Measurements from ENCODE around the gene NUDT22. TPM values are rescaled to one million over a fixed set of nuclear protein-coding genes. Genes with fewer than 3 reads are reported as not detected.

Gene NUDT22
- total RNA-seq, 1 experiment from 2014 or later, result 89.8 TPM

DNA sequence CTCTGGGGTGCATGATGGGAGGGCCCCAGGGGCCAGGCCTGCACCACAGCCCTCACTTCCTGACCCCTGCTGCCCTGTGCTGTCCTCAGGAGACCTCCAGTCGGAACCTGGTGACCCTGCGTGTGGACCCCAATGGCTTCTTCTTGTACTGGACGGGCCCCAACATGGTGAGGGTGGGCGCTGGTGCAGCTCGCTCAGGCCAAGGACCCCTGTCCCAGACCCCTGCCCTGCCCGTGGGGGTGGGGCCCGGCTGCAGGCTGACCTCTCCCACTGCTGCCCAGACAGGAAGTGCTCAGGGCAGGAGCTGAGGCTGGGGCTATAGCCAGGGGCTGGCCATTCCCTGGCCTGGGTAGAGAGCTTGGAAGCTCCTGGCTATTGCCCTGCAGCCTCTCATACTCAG is 28.3 kb downstream of the NUDT22 start:
- no peak for DNase-seq (ENCODE audit: low read depth)

DNA sequence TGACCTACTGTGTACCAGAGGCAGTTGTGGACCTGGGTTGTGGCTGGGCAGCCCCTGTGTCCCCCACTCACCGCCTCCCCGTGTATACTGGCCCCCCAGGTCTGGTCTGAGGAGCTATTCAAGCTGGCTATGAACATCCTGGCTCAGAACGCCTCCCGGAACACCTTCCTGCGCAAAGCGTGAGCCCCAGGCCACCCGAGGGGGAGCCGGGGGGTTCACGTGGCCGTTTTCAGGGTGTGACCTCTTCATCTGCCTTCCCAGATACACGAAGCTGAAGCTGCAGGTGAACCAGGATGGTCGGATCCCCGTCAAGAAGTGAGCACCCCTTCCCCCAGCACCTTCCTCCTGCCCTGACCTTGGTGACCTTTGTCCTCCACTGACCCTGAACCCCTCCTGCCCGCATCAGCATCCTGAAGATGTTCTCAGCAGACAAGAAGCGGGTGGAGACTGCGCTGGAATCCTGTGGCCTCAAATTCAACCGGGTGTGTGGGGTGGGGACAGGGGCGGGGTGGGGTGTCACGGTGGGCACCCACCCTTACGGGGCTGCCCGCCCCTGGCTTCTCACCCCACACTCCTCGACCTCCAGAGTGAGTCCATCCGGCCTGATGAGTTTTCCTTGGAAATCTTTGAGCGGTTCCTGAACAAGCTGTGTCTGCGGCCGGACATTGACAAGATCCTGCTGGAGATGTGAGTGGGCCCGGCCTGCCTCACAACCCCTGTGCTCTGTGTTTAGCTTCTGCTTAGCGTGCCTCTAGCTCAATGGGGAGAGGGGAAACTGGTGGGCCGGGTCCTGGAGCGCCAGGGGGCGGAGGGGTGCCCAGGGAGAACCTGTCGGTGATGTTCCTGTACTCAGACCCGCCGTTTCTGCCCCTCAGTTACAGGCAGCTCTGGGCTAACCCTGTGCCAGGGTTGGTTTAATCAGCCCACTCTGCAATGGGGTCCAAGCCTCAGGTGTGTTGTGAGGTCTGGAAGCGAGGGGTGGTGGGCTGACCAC is 29.4 kb downstream of the NUDT22 start:
- DNase-seq (ENCODE audit: low read depth), result no peak

DNA sequence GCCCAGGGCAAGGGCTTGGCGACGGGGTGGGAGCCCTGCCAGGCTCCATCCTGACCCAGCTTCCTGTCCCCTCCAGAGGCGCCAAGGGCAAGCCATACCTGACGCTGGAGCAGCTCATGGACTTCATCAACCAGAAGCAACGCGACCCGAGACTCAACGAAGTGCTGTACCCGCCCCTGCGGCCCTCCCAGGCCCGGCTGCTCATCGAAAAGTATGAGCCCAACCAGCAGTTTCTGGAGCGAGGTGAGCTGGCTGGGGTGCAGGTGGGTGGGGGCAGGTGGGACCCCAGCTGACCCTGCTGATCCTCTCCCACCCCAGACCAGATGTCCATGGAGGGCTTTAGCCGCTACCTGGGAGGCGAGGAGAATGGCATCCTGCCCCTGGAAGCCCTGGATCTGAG is 30.2 kb downstream of the NUDT22 start:
- DNase-seq (ENCODE audit: low read depth), result no peak

DNA sequence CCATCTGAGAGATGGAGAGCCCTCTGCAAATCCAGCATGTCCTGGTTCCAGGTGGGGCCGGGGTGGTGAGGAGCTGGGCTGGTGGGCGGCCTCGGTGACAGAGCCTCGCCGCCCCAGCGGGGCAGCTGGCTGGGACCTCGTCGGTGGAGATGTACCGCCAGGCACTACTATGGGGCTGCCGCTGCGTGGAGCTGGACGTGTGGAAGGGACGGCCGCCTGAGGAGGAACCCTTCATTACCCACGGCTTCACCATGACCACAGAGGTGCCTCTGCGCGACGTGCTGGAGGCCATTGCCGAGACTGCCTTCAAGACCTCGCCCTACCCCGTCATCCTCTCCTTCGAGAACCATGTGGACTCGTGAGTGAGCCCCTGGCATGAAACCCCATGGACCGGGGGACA is 32.3 kb downstream of the NUDT22 start:
- no peak for DNase-seq (ENCODE audit: low read depth)

DNA sequence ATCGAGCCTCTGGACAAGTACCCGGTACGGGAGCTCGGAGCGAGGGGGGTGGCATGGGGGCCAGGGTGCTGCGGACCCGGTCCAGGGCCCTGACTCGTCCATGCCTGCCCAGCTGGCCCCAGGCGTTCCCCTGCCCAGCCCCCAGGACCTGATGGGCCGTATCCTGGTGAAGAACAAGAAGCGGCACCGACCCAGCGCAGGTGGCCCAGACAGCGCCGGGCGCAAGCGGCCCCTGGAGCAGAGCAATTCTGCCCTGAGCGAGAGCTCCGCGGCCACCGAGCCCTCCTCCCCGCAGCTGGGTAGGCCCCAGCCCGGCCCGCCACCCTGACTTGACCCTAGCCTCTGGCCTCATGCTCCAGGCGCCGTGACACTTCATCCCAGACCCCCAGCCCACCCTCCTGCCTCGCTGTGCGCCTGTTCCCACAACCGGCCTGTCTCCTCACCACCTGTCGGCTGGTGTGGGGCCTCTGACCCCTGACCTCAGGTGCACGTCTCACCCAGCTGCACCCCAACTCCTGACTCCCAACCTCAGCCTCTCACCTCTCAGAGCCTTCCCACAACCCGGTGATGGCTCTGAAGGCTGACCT is 33.0 kb downstream of the NUDT22 start:
- DNase-seq (ENCODE audit: low read depth), result no peak

DNA sequence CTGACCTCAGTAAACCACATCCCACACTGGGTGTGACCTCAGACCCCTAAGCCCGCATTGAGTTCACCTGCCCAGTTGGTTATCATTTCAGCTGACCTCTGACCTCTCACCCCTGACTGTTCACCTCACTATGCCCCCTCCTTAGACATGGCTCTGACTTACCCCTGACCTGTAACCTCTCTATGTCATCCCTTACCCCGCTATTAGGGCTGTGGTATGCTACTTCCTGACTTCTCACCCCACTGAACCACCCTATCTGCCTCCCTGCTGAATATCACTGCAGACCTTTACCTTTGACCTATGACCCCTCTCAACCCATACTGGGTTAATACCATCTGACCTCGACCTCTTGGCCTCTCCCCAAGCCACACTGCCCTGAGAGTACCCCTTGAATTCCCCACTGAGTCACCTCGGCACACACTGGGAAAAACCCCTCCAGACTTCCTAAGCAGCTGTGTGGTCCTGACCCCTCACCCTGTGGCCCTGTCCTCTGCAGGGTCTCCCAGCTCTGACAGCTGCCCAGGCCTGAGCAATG is 33.5 kb downstream of the NUDT22 start:
- peak; percentile 17 for DNase-seq (ENCODE audit: low read depth)

DNA sequence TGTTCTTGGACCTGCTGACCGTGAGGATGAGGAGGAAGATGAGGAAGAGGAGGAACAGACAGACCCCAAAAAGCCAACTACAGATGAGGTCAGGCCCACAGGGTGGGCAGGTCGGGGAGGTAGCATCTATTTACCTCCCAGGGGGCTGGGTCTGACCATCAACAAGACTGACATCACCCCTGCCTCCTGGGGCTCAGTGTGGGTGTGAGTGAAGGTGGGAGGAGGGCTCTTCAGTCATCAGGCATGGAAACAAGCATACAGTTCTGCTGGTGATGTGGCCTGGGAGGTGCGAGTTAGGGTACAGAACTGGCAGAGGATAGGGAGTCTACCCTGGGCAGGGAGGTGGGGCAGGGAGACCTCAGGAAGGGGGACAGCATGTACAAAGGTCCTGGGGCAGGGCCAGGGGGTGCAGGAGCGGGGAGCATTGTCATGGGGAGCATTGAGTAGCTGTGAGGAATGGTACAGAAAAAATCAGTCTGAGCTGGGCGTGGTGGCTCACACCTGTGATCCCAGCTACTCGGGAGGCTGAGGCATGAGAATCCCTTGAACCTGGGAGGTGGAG is 34.2 kb downstream of the NUDT22 start:
- DNase-seq (ENCODE audit: low read depth), result no peak

DNA sequence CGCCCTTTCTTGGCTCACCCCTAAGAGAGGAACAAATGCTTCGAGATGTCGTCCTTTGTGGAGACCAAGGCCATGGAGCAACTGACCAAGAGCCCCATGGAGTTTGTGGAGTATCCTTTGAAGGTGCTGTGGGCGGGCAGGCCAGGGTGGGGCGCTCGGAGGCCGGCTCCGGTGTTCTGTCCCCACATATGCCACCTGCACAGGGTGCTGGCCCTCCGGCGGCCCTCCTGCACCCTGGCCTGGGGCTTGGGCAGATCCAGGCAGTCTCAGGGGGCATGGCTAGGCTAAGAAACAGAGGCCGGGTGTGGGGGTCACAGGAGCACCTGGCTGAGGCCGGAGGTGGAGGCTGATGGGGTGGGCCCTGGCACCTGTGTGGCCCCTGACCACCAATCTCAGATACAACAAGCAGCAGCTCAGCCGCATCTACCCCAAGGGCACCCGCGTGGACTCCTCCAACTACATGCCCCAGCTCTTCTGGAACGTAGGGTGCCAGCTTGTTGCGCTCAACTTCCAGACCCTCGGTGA is 35.5 kb downstream of the NUDT22 start:
- DNase-seq (ENCODE audit: low read depth), result no peak

DNA sequence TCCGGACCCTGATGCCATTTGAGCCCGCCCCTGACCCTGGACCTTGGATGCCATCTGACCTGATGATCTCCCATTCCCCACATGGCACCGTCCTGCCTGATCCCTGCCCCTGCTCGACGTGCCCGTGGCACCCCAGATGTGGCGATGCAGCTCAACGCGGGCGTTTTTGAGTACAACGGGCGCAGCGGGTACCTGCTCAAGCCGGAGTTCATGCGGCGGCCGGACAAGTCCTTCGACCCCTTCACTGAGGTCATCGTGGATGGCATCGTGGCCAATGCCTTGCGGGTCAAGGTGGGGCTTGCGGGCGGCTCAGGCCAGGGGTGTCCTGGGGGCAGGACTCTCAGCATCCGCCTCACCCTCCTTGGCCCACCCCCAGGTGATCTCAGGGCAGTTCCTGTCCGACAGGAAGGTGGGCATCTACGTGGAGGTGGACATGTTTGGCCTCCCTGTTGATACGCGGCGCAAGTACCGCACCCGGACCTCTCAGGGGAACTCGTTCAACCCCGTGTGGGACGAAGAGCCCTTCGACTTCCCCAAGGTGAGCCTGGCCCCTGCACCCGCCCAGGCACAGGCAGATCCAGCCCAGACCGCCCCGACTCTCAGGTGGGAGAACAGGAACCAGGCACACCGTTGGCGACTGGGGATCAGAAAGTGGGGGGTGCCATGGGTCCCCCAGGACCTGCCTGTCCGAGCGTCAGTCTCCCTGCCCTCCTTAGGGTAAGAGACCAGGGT is 36.4 kb downstream of the NUDT22 start:
- no peak for DNase-seq (ENCODE audit: low read depth)

DNA sequence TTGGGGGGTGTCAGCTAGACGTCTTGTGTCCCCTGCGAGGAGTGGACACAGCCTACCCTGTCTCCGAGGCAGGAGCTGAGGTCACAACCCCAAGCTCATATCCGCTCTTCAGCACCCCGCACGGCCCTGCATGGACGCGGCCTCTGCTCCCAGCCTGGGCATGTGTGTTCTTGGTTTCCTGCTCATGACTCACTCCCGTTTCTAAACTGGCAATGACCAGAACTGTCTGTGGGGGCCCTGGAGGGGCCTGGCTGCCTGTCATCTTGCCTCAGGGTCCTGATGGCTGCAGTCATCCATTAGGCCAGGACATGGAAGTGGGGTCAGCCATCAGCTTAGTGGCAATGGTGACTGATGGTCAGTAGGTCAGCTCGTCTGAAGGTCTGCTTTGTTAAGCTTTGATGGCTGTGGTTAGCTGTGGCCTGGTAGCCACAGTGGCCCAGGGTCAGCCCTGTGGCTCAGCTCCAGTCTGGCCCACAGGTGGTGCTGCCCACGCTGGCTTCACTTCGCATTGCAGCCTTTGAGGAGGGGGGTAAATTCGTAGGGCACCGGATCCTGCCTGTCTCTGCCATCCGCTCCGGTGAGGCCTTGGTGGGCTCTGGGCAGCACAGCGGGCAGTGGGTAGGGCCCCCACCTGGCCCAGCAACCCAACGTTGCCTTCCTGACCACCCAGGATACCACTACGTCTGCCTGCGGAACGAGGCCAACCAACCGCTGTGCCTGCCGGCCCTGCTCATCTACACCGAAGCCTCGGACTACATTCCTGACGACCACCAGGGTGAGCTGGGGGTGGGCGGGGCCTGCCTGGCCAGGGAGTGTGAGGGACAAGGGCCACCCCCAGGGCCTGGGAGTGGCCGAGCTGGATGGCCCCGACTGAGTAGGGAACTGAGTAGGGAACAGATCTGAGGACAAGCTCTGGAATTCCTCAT is 37.2 kb downstream of the NUDT22 start:
- peak; percentile 54 for DNase-seq (ENCODE audit: low read depth)

DNA sequence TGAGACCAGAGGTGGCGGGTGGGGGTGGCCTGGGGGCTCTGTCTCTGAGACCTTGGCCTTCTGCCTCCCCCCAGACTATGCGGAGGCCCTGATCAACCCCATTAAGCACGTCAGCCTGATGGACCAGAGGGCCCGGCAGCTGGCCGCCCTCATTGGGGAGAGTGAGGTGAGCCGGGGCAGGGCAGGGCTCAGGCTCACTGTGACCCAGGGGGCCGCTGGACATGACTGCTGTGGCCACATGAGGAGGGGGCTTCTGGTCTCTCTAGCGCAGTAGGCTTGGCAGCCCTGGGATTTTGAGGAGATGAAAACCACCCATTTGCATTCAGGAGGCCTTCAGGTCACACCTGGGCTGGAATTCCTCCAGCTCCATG is 37.9 kb downstream of the NUDT22 start:
- DNase-seq (ENCODE audit: low read depth), result no peak

DNA sequence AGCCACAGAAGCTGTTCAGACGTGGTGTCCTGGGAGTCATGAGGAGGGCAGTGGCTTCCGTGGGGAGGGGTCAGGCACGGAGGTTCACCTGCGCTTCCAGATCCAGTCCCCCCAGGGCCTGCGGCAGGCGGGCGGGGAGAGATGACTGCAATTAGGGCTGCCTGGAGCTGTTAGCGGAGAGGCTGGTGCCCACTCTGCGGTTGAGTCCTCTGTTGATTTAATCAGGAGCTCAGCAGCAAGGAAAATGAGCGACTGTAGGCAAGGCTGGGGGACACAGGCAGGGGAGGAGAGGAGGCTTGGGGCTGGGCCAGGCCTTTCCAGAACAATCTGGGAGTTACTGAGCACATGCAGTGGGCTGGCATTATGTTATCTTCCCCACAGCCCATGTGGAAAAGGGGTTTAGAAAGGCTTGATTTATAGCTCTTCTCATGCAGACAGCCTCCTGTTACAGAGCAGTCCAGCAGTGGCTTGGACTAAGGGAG is 38.3 kb downstream of the NUDT22 start:
- DNase-seq (ENCODE audit: low read depth), result no peak

DNA sequence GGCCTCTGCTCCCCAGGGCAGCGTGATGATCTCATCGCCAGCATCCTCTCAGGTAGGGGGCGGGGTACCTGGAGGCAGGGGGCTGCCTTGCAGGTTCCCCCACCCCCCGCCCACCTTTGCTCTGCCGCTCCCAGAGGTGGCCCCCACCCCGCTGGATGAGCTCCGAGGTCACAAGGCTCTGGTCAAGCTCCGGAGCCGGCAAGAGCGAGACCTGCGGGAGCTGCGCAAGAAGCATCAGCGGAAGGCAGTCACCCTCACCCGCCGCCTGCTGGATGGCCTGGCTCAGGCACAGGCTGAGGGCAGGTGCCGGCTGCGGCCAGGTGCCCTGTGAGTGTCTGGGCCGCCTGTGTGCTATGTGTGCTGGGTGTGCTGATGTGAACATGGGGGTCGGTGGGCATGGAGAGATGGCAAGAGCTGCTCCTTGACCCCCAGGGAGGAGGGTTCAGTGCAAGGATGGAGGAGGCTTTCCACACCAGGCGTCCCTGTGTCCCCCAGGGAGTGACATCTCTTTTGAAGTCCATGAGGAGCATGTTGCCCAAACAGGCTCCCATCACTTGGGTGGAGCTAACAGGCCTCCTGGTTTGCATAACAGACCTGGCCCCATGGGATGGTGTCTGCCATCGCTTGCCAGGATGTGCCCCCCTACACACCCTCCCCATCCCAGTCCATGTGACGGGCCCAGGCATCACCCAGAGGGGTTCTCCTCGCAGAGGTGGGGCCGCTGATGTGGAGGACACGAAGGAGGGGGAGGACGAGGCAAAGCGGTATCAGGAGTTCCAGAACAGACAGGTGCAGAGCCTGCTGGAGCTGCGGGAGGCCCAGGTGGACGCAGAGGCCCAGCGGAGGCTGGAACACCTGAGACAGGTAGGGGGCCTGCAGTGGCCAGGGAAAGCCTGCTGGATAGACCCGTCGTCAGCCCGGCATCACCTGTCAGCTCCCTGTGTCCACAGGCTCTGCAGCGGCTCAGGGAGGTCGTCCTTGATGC is 39.4 kb downstream of the NUDT22 start:
- DNase-seq (ENCODE audit: low read depth), result no peak

DNA sequence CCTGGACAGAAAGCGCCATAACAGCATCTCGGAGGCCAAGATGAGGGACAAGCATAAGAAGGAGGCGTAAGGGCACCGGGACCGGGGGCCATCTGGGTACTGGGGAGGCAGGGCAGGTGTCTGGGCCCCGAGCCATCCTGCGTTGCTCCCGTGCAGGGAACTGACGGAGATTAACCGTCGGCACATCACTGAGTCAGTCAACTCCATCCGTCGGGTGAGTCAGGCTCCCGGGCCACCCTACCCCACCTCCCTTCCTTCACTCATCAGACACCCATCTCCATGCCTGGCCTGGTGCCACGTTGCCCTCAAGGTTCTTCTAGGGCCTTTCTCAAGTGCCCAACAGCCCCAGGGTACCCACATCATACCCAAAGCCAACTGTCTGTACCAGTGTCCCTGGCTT is 40.3 kb downstream of the NUDT22 start:
- peak; percentile 43 for DNase-seq (ENCODE audit: low read depth)

DNA sequence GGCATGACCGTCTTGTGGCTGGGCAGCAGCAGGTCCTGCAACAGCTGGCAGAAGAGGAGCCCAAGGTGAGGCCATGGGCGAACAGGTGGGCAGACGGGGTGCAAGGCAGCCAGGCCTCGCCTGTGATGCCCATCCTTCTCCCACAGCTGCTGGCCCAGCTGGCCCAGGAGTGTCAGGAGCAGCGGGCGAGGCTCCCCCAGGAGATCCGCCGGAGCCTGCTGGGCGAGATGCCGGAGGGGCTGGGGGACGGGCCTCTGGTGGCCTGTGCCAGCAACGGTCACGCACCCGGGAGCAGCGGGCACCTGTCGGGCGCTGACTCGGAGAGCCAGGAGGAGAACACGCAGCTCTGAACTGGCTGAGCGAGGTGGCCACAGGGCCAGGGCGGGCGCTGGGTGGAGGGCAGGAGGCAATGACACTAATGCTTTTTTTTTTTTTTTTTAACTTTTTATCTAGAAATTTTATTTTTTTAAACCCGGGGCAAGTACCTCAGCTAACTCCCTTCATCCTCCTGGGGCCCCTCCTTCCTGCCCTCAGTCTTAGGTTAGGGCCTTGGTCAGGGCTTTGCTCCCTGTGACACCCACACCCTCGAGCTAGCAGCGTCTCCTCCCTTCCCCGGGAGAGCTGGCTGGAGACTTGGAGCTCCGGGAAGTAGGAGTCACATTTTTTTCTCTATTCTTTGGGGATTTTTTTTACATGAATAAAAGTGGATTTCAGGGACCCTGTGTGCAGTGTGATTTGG is 41.3 kb downstream of the NUDT22 start:
- DNase-seq (ENCODE audit: low read depth), result peak; percentile 17

DNA sequence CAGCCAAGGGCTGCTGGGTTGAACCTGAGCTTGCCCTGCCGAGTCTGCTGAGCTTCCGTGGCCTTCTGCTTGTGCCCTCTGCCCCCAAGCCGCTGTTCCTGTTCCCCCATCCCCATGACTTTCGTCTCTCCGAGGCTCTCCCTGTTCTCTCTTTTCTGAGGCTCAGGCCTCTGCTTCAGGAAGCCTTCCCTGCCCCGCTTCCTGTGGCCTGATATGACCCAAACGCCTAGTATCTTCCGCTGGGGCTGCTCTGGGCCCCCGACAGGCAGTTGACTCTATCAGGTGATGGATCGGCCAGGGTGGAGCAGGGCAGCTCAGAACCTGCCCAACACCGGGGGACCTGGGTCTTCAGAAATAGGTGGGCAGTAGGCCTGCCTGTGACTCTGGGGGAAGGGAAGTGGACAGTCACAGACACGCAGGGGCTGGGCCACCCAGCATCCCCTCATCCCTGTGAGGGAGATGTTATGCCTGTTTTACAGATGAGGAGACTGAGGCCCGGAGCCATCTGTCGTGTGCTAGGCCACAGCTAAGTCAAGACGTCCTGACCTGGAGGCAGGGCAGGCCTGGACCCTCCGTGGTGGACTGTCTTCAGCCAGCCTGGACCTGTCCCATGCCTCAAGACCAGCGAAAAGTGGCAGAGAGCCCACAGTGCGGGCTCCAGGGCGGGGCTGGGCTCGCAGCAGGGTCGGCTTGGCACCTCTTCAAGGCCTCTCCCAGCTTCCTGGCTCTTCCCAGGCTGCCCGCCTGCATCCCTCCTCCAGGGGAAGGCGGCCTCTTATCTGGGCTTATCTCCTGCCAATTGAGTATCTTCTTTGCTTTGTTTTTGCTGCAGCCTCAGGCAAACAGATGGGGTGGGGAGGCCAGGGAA is 42.2 kb downstream of the NUDT22 start:
- peak; percentile 30 for DNase-seq (ENCODE audit: low read depth)

DNA sequence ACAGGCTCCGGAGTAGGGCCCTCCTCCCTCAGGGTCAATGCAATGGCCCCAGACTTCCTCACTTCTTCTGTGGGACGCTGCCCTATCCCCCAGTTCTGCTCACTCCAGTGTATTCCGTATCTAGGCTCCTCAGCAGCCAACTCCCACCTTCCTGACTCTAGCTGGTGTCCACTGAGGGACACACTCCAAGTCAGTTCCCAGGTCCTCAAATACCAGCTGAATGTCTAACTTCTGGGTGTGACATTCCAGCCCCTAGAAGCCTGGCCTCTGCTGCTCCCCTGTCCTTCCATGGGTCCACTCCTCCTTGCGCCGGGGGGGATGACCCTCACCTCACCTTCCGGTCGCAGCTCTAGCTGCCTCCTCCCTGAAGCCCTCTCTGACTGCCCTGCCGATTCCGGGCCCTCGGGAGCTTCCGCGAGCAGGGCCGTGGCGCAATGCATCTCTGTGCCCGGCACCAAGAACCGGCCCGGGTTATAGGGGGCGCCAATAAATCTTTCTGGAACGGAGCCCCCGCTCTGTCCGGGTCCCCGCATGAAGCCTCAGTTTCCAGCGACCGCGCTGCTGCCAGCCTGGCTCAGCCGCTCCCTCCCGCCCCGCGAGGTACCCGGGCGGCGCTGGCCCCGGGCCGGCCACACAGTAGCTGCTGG is 42.9 kb downstream of the NUDT22 start:
- peak; percentile 59 for DNase-seq (ENCODE audit: low read depth)
